GM23248 (cell line): ENCODE measurements around the gene AKIRIN2. TPM values are rescaled to one million over a fixed set of nuclear protein-coding genes. Genes with fewer than 3 reads are reported as not detected.
A peak's percentile ranks its signal among the peaks of the same experiment; 100 is the strongest.

Source experiments
- DNase-seq: peaks from one replicate; pipeline ENCODE4 v3.0.0-alpha.2; 2015
- H2AFZ ChIP-seq: fragments of 200-600 bp; sonication (generic); 2 replicates; pipeline ENCODE4 v1.6.1; 2016; ENCODE audit warnings: antibody characterized with exemption
- H3F3A ChIP-seq: fragments of 200-600 bp; sonication (generic); 2 replicates; pipeline ENCODE4 v1.6.1; 2016; ENCODE audit warnings: mild to moderate bottlenecking, antibody characterized with exemption, mixed run types; ENCODE audit not compliant: insufficient read depth
- H3K27ac ChIP-seq: fragments of 200-600 bp; sonication (generic); 2 replicates; pipeline ENCODE4 v1.5.1; 2016; ENCODE audit warnings: mild to moderate bottlenecking
- H3K27me3 ChIP-seq: fragments of 200-600 bp; sonication (generic); replicated peaks from 2 replicates; pipeline ENCODE4 v1.6.1; 2016; ENCODE audit warnings: mild to moderate bottlenecking; ENCODE audit not compliant: insufficient read depth
- H3K36me3 ChIP-seq: fragments of 200-600 bp; sonication (generic); 2 replicates; pipeline ENCODE4 v1.6.1; 2016; ENCODE audit warnings: low read depth, mild to moderate bottlenecking
- H3K4me1 ChIP-seq: fragments of 200-600 bp; sonication (generic); 2 replicates; pipeline ENCODE4 v1.6.1; 2016; ENCODE audit warnings: mild to moderate bottlenecking; ENCODE audit not compliant: insufficient read depth
- H3K4me2 ChIP-seq: fragments of 200-600 bp; sonication (generic); one replicate; pipeline ENCODE4 v1.6.1; 2016; ENCODE audit warnings: mild to moderate bottlenecking; ENCODE audit not compliant: unreplicated experiment
- H3K4me3 ChIP-seq: fragments of 200-600 bp; sonication (generic); 2 replicates; pipeline ENCODE4 v1.5.1; 2016; ENCODE audit warnings: mild to moderate bottlenecking
- H3K79me2 ChIP-seq: fragments of 200-600 bp; sonication (generic); 2 replicates; pipeline ENCODE4 v1.6.1; 2016; ENCODE audit warnings: mild to moderate bottlenecking; ENCODE audit not compliant: insufficient read depth
- H3K9ac ChIP-seq: fragments of 200-600 bp; sonication (generic); 2 replicates; pipeline ENCODE4 v1.6.1; 2016; ENCODE audit warnings: mild to moderate bottlenecking
- H3K9me2 ChIP-seq: fragments of 200-600 bp; sonication (generic); 2 replicates; pipeline ENCODE4 v1.6.1; 2016; ENCODE audit warnings: mixed run types, mild to moderate bottlenecking, moderate library complexity; ENCODE audit not compliant: insufficient read depth
- H3K9me3 ChIP-seq: fragments of 200-600 bp; sonication (generic); one replicate; pipeline ENCODE4 v1.6.1; 2017; ENCODE audit warnings: low read depth
- H4K20me1 ChIP-seq: fragments of 200-600 bp; sonication (generic); 2 replicates; pipeline ENCODE4 v1.6.0; 2016; ENCODE audit not compliant: insufficient read depth
- EZH2 ChIP-seq: fragments of 200-600 bp; sonication (generic); IDR thresholded peaks from 2 replicates; pipeline ENCODE4 v1.6.1; 2018; ENCODE audit warnings: antibody characterized with exemption, mild to moderate bottlenecking; ENCODE audit not compliant: insufficient read depth, poor library complexity, severe bottlenecking
- EZH2phosphoT487 ChIP-seq: fragments of 200-600 bp; sonication (generic); IDR thresholded peaks from 2 replicates; pipeline ENCODE4 v1.6.1; 2018; ENCODE audit warnings: antibody characterized with exemption, moderate library complexity, mild to moderate bottlenecking, low read depth; ENCODE audit not compliant: insufficient read depth
- WGBS, 2 experiments: methylation state at CpG; one replicate each; pipeline ENCODE4 v1.1.6; 2015 to 2017; ENCODE audit warnings: low lambda C conversion rate in 2 of 2, low coverage in 1 of 2; ENCODE audit errors: missing lambda C conversion rate in 2 of 2; 5-methylcytosine and 5-hydroxymethylcytosine counted together
- in situ Hi-C: fragments of 300-500 bp; cut with MboI; formaldehyde crosslinking; loops from 2 replicates; pipeline ENCODE4 v1.15.0; 2020
- polyA plus RNA-seq: library from polyadenylated mRNA; unstranded; fragments of >200 nt; fragmentation: Nextera tagmentation; extraction: Ambion mirVana; gene quantifications from 2 replicates; pipeline ENCODE4 v1.2.1, GENCODE V29; 2016
- total RNA-seq: library from RNA; depleted of rRNA; stranded (reverse); fragments of >200 nt; shearing (Covaris generic); gene quantifications from 2 replicates; pipeline ENCODE4 v1.2.3, GENCODE V29; 2014

Gene AKIRIN2
- total and polyA plus RNA-seq, 2 experiments from 2014 or later, result 21.4 to 60.6 TPM

DNA sequence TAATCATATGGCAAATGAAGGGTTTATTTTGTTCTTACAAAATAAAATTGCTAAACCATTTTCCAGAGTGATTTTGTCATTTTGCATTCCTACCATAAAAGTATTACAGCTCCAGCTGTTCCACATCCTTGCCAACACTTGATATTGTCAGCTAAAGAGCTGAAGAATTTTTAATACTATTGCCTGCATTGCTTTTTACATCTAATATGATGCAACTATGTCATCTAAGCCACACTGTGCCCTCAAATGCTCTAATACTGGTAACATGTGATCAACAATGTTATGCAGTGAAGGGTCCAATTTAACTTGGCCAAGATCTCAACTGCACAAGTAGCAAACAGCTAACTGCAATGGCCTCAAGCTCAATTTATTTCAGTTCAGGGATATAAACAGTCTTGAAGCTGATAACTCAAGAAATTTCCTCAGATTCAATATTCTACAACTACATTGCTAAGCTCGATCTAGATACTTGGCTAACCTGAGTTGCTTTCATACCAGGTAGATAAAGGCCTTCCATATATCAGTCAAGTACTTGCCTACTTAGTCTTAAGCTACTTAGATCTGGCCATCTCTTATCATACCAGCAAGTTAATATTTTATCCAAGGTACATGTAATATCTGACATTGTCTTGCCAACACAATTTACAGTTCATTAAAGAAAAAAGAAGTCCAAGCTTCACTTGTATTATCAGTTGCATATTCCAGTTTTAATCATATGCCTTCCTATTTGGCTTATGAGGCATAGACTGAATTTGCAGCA is 17.0 kb downstream of the AKIRIN2 start:
- H3K9ac ChIP-seq, result no peak overlapping the region
- in situ Hi-C loops, result no loop called here
- peaks cover 18% of the 10 kb centered on the region for H3K4me1 ChIP-seq
- H3K4me2 ChIP-seq, result no peak overlapping the region
- no peak overlapping the region for H3K4me3 ChIP-seq
- DNase-seq, result no peak
- H3K27me3 ChIP-seq, result no peaks in the 10 kb centered on the region
- H4K20me1 ChIP-seq, result peaks cover 72% of the 10 kb centered on the region
- WGBS, 2 experiments, result 46 to 65% methylated on average over 1 of the region's 1 CpG
- H3K79me2 ChIP-seq, result peaks cover 100% of the 10 kb centered on the region
- TF ChIP-seq EZH2phosphoT487 (no peak), EZH2 (no peak)
- no peak overlapping the region for H3K27ac ChIP-seq
- H3F3A ChIP-seq, result peaks cover 19% of the 10 kb centered on the region
- no peak overlapping the region for H2AFZ ChIP-seq
- H3K9me3 ChIP-seq, result no peaks in the 10 kb centered on the region
- H3K36me3 ChIP-seq, result peaks cover 15% of the 10 kb centered on the region; the same call in 1 of the 2 replicates
- H3K9me2 ChIP-seq, result no peaks in the 10 kb centered on the region

DNA sequence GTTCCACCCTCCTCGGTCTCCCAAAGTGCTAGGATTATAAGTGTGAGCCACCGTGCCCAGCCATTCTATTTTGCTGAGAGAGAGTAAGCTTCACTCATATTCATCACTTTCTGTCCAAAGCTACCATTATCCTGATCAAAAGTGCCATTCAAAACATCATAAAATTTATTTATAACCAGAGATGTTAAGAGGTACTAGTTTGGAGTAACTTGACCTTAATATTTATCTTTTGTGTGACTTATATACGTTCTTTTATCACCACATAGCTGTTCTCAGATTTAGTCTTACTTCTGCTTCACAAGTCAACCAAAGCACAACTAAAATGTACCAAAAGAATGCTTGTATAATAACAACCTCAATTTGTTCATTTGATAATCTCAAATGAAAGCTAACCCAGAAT is 18.1 kb downstream of the AKIRIN2 start:
- H3F3A ChIP-seq, result peaks cover 19% of the 10 kb centered on the region
- no peak overlapping the region for H3K9ac ChIP-seq
- H3K79me2 ChIP-seq, result peaks cover 100% of the 10 kb centered on the region
- peaks cover 15% of the 10 kb centered on the region; the same call in 1 of the 2 replicates for H3K36me3 ChIP-seq
- H3K9me3 ChIP-seq, result no peaks in the 10 kb centered on the region
- H2AFZ ChIP-seq, result no peak overlapping the region
- no peak overlapping the region for H3K27ac ChIP-seq
- peaks cover 75% of the 10 kb centered on the region for H4K20me1 ChIP-seq
- no peaks in the 10 kb centered on the region for H3K27me3 ChIP-seq
- no peak for DNase-seq
- no peaks in the 10 kb centered on the region for H3K9me2 ChIP-seq
- 96 to 98% methylated on average over 3 of the region's 3 CpGs for WGBS, 2 experiments
- TF ChIP-seq EZH2 (no peak), EZH2phosphoT487 (no peak)
- in situ Hi-C loops, result no loop called here
- H3K4me3 ChIP-seq, result no peak overlapping the region
- H3K4me2 ChIP-seq, result no peak overlapping the region
- peaks cover 18% of the 10 kb centered on the region for H3K4me1 ChIP-seq

DNA sequence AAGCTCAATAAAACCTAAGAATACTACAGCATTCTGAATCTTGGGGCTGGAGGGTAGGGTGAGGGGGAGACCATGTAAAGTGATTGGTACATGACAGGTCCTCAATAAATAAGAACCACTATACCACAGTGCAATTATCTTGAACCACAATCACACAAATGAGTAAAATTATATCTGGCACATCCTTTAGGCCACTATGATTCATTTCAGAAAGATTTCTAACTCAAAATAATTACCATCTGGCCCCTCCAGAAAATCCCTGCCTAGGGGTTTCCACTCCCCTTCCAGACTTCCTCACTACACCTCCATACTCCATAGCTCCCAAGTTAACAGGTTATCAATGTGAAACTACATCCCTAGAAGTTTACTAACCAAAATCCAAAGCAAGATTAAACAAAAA is 19.7 kb downstream of the AKIRIN2 start:
- in situ Hi-C loops, result no loop called here
- H3K9me3 ChIP-seq, result no peaks in the 10 kb centered on the region
- H3K9me2 ChIP-seq, result no peaks in the 10 kb centered on the region
- peaks cover 19% of the 10 kb centered on the region for H3F3A ChIP-seq
- no peak for DNase-seq
- peak overlapping the region; percentile 48 for H3K4me2 ChIP-seq
- H3K79me2 ChIP-seq, result peaks cover 100% of the 10 kb centered on the region
- H4K20me1 ChIP-seq, result peaks cover 67% of the 10 kb centered on the region
- TF ChIP-seq EZH2phosphoT487 (no peak), EZH2 (no peak)
- H3K36me3 ChIP-seq, result peaks cover 28% of the 10 kb centered on the region
- no peak overlapping the region for H3K27ac ChIP-seq
- no peak overlapping the region for H2AFZ ChIP-seq
- H3K9ac ChIP-seq, result no peak overlapping the region
- H3K4me1 ChIP-seq, result peaks cover 18% of the 10 kb centered on the region
- no peaks in the 10 kb centered on the region for H3K27me3 ChIP-seq
- no peak overlapping the region for H3K4me3 ChIP-seq

DNA sequence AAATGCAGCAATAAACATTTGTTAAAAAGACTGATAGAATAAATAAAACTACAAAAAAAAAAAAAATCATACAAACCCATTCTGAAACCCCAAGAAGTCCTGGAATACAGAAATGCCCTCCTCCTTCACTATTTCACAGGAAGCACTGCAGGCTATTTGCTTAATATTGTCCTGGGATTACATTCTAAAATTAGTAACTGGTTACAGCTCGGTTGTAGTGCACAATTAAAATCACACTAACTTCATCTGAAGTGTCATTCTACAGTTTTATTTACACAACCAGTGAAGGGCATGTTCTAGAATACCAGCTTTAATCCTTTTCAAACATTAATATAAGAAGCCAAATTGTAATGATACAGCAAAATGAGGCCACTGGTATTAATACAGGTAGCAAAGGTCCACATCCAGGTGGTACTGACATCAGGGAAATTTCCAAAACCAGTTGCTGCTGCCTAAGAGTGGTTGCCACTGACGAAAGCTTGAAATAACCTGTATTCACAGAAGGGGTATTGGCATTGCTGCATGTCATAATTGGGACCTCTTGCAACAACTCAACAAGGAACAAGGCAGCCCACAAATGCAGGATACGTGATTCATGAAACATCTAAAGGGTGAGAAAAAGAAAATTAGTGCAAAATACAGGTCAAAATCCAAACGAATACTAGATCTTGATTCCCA is 26.9 kb downstream of the AKIRIN2 start:
- Histone ChIP-seq H3K4me2 (no peak overlapping the region), H3K27ac (no peak overlapping the region), H3K4me3 (no peak overlapping the region), H3K36me3 (peaks cover 39% of the 10 kb centered on the region), H3K79me2 (peaks cover 78% of the 10 kb centered on the region), H3K9ac (no peak overlapping the region), H2AFZ (no peak overlapping the region), H3K27me3 (no peaks in the 10 kb centered on the region), H3K9me2 (no peaks in the 10 kb centered on the region), H4K20me1 (peaks cover 7% of the 10 kb centered on the region), H3K9me3 (no peaks in the 10 kb centered on the region), H3F3A (peaks cover 25% of the 10 kb centered on the region), H3K4me1 (no peaks in the 10 kb centered on the region)
- no peak for DNase-seq
- WGBS, 2 experiments, result 71 to 74% methylated on average over 4 of the region's 4 CpGs
- in situ Hi-C loops, result no loop called here
- no peak for TF ChIP-seq EZH2phosphoT487
- TF ChIP-seq EZH2, result no peak
